Activated CD4-positive, CD25-positive, alpha-beta regulatory T cell treated with anti-CD3 and anti-CD28 coated beads, Interleukin-2, amount 50 U/mL, for 72 hours (primary cell): ENCODE results near the gene PROSER2.
A peak's percentile ranks its signal among the peaks of the same experiment; 100 is the strongest.
"Not testable (repeated sequence)": the region's sequence is repeated elsewhere in the genome, so short reads cannot be mapped to it uniquely, and the experiment has no call there.

Source experiments
- DNase-seq: peaks from one replicate; pipeline ENCODE4 v3.0.0; 2021

PROSER2 gene

DNA sequence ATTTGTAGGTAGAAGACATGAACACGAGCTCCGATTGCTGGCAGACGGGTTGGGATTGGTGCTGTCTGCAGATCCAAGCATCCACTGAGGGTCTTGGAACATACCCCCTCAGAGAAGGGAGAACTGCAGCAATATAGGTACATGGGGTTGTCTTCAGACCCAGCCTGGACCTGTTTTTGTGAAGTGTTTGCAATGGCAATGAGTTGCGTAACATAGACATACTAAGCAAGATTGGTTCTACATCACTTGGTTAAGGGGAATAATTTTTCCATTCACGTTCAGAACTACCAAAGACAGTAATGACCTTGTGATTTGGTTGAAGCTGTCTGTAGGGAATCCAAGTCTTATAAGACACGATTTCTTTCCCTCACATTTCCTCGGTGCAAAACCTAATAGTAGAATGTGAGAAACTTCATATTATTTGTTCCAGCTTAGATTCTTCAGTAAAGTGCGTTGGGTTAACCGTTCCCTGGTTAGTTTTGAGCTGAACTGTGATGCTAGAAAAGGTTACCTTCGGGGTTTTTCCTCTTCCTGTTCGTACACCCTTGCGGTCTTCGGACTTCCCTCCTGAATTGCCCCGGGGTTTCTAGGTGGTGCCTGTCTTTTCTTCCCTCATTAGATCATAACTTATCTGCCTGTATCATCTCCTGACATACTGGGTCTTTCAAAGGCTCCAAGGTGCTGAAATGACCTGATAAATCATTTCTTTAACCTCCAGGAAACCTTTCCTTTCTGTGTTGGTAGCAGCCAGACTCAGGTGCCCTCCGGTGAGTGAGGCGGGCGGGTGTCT, 14.4 kb downstream of the PROSER2 start:
- DNase-seq, result no peak

DNA sequence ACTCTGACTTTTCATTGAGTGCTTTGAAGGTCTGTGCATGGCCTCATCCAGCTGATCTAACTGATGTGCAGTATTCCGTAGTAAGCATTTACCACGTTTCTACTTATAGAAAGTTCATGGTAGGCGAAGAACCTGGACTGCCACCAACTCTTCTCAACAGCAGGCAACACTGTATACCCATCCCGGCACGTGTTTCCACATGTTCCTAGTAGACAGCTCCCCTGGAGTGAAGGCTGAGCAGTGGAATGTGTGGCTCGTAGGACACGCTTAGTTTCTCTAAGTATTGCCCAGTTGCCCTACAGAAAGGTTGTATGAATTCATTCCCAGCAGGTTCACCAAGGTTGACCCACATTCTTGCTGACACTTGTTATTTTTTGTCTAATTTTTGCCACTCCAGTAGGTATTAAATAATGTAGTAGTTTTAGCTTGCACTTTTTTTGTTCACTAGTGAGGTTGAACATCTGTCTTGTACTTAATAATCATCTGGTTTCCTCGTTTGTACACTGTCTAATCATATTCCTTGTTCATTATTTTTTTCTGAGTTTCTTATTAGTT, 15.2 kb downstream of the PROSER2 start:
- DNase-seq, result no peak

DNA sequence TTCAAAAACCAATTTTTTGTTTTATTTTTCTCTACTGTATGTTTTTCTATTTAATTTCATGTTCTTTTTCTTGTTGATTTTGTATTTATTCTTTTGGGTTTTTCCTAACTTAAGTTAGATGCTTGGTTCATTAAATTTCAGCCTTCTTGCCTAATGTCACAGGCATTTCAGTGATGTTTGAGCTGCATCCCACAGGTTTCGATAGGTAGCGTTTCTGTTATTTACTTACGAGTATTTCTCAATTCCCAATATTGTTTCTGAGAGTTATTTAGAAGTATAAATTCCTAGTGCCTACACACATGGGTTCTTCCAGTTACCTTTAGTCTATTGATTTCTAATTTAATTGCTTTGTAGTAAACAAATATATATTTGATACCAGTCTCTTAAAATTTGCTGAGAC, 18.2 kb downstream of the PROSER2 start:
- no peak for DNase-seq

DNA sequence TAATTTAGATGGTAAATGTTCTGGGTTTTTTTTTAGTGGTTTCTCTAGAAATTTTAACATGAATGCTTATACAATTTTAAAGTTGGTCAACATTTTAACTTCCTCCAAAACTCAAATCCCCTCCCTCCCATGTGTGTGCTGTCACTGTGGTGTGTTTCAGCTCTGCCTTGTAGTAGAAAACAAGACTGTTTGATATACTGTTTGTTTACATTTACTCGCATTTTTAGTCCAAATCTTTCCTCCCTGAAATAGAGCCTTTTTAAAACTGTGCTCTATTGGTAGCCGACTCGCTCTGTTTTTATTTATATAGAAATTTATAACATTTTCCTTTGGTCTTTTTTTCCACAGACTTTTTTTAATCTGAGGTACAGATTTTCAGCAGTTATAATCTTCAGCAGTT, 19.3 kb downstream of the PROSER2 start:
- DNase-seq, result no peak

DNA sequence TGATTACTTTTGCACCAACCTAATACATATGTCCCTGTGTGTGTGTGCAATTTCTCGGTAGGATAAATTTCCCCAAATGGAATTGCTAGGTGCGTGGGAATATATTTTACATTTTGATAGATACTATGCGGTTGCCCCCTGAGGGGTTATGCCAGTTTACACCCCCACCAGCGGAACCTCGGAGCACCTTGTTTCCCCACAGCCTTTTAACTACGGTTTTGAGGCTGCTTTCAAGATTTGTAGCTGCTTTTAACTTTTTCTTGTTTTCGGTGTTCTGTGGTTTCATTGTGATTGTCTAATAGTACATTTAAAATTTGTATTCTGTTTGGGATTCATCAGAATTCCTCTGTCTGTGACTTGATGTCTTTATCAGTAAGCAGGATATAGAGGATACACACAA, 22.0 kb downstream of the PROSER2 start:
- no peak for DNase-seq

DNA sequence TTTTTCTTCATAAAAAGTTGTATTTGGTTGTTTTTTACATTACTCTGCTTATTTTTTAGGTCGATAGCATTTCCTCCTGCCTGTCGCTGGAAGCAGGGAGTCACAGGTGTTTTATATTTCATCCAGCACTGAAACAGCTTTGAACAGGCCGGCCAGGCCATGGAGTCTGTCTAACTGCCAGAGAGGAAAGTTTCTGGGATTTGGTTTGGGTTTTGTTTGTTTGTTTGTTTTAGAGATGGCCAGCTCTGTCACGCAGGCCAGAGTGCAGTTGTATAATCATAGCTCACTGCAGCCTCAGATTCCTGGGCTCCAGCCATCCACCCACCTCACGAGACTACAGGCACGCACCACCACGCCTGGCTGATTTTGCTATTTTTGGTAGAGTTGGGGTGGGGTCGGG, 23.4 kb downstream of the PROSER2 start:
- no peak for DNase-seq

DNA sequence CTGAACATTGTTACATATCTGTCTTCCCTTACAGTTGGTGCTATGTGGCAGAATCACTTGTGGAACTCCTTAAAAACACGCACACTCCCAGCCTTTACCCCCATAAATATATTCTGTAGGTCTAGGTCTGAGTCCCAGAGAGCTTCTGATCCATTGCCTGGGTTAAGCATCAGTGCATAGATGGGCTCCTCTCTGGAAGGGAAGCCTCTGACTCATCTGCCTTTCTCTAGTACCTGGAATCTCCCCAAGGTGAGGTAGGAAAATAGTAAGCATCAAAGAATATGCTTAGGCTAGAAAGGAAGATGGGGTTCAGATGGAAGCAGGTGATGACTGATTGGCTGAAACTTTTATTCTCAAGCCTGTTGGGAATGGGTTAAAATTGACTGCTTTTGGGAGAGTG, 26.1 kb downstream of the PROSER2 start:
- no peak for DNase-seq

DNA sequence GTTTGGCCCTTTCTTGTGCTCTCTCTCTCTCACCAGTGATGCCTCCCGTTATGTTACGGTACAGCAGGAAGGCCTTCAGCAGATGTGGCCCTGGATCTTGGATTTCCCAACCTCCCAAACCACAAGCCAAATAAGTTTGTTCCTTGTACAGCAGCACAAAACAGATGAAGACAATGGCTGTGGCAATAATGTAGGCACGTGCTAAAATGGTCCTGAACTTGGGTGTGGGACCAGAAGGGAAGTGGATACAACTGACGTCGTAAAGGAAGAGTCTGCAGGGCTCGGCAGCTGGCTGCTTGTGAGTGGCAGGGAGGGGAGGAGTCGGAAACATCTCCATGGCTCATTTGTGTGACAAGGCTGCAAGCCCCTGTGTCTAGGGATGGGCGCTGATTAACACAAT, 26.8 kb downstream of the PROSER2 start:
- no peak for DNase-seq

DNA sequence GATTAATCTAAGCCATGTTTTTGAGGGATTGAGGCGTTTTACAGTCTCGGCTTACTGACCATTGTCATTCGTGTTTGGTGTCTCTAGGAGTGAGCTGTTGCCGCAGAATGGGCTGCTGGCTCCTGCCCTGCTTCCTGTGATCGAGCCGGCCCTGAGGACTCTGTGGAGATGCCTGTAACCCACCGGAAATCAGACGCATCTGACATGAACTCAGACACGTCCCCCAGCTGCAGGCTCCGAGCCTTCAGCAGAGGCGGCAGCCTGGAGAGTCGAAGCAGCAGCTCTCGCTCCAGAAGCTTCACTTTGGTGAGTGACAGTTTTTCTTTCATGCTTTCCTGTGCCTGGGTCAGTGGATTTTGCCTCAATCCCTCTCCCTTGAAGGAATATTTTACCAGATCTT, 28.8 kb downstream of the PROSER2 start:
- no peak for DNase-seq

DNA sequence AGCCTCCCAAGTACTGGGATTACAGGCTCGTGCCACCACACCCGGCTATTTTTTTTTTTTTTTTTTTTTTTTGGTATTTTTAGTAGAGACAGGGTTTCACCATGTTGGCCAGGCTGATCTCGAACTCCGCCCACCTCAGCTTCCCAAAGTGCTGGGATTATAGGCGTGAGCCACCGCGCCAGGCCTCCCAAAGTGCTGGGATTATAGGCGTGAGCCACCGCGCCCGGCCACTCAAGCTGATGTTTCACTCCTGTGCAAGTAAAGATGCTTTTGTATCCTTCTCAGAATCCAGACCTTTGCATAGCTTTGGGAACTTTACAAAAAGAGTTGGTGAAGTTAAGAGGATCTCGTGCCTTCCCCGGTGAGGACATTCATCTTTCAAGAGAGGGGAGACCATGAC, 29.5 kb downstream of the PROSER2 start:
- DNase-seq, result not testable (repeated sequence)

DNA sequence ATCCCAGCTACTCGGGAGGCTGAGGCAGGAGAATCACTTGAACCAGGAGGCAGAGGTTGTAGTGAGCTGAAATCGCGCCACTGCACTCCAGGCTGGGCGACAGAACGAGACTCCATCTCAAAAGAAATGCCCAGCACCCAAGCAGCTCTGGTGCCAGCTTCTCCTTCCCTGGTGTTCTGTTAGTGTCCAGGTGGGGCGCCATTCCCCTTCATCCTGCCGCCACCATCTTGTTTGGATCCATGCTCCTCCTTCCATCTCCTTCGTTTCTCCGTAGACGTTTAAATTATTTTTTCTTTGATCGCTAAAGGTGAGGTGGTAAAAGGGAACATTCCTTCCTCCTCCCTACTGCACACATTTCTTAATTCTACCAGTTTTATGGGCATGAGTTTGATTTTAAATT, 30.3 kb downstream of the PROSER2 start:
- no peak for DNase-seq

DNA sequence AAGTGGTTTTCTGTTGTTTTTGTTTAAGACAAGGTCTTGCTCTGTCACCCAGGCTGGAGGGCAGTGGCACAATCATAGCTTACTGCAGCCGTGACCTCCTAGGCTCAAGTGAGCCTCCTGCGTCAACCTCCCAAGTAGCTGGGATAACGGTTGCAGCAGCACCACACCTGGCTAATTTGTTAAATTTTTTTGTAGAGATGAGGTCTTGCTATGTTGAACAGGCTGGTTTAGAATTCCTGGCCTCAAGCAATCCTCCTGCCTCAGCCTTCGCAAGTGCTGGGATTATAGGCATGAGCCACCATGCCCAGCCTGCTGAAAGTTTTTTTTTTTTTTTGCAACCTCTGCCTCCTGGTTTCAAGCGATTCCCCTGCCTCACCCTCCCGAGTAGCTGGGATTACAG, 31.1 kb downstream of the PROSER2 start:
- no peak for DNase-seq

DNA sequence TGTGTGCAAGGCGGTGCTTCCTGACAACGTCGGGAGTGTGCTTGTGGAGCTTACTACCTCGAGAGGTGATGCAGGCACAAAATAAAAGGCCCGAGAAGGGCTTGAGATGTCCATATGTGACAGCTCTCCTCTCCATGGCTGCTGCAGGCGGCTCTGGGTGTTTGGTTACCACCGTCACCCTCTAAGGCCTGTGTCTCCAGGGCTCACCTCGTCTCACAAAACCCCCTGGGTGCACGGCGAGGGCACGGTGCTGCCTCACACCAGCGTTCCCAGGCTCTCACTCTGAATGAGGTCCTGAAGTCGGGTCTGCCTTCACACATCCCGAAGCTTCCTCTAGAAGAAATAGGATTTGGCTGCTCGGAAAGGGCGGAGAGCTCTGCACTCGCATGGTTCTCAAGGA, 32.9 kb downstream of the PROSER2 start:
- no peak for DNase-seq

DNA sequence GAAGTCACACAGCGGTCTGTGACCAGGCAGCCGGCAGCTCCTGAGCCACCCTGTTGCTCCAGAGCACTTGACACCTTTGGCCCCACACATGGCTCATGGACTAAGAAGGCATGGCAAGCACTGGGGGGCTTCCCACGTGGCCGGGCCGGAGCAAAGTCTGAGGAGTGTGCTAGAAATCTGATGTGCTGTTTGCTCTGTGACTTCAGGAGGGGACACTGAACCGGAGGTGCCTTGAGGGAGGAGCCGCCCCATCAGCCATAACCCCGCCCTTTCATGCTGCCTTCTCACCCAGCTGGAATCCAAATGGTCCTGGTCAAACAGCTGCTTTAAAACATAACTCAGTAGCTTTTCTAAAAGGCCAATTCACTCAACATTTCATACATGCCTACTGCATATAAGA, 33.5 kb downstream of the PROSER2 start:
- DNase-seq, result no peak

DNA sequence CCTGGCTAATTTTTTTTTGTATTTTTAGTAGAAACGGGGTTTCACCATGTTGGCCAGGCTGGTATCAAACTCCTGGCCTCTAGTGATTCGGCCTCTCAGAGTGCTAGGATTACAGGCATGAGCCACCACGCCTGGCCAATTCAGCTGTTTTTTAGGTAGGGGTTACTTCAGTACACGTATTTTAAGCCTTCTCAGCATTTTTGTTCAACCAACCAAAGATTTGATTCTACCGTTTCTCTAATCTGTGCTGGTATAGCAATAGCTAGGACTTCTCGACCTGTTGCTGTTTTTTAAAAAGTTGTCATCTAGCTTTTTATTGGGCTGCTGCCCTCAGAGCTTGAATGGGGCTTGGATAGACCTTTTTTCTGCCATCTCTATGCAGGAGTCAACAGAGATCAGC, 34.9 kb downstream of the PROSER2 start:
- no peak for DNase-seq

DNA sequence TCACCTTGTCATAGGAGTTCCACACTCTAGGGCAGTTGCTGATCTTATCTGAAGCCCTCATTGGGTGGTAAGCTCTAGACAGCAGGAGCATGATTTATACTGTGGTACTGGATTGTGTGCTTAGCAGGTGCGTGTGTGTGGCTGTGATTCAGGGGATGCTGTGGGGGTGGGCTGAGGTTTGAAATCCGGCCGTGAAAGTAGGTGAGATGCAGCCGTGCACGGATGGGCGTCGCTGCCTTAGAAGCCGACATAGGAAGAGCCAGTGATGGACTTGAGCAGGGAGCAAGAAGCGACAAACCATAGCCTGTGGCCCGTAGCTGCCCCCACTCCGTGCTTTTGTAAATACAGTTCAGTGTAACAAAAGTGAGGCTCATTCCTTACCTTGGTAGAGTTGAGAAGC, 38.2 kb downstream of the PROSER2 start:
- no peak for DNase-seq

DNA sequence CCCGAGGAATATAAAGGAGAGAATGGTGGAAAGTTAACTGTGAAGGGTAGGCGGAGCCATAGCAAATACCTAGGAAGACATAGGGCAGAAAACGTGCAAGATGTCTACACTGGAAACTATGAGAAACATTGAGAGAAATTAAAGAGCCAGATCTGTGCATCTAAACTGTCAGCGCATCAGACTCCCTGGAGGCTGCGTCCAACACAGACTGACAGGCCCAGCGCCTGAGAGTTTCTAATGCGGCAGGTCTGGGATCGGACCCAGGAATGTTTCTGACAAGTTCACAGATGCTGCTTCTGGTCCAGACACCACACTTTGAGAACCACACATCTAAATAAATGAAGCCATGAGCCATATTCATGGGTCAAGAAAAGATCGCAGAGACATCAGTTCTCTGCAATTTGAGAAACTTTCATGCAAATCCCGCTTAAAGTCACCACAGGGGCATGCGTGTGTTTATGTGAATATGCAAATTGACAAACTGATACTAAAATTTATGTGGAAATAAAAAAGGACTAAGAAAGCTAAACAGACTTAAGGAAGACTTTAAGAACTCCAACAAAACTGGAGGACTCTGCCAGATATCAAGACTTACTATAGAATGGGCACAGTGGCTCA, 38.8 kb downstream of the PROSER2 start:
- no peak for DNase-seq

DNA sequence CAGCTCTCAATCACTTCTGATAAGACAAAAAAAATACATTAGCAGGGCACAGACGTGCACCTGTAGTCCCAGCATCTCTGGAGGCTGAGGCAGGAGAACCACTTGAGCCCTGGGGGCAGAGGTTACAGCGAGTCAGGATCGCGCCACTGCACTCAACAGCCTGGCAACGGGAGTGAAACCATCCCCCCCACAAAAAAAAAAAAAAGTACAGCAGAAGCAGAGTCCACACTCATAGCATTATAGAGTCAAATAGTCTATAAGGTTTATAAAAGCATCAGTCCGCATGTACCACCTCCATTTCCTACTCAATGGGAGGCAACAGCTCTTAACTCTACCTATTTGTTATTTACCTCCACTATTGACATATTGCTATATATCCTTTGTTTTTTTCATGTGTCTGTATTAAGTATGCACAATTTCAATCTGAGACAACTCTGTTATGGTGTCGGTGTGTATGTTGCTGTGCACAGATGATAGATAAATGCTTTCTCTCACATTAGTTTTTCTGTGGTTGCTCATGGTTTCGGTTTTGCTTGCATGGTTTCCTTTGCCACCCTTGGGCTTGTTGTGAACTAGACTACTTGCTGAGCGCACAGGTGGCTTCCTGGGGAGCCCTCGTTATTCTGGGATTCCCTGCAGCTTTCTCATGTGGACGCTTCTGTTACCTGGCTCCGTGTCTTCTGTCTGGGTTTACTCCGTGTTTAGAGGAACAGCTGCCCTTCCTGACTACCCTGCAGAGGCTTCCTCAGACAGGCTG, 40.4 kb downstream of the PROSER2 start:
- peak; percentile 46 for DNase-seq

DNA sequence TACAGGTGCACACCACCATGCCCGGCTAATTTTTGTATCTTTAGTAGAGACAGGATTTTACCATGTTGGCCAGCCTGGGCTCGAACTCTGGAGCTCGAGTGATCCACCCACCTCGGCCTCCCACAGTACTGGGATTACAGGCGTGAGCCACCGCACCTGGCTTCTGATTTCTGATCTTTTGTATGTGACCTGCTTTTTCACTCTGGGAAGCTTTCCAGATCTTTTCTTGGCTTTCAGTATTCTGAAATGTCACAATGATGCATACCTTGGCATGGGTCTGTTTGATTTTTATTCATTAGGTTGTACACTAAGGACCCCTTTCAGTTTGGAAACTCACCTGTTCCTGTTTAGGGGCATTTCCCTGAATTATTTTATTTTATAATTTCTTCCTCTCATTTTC, 41.6 kb downstream of the PROSER2 start:
- no peak for DNase-seq

DNA sequence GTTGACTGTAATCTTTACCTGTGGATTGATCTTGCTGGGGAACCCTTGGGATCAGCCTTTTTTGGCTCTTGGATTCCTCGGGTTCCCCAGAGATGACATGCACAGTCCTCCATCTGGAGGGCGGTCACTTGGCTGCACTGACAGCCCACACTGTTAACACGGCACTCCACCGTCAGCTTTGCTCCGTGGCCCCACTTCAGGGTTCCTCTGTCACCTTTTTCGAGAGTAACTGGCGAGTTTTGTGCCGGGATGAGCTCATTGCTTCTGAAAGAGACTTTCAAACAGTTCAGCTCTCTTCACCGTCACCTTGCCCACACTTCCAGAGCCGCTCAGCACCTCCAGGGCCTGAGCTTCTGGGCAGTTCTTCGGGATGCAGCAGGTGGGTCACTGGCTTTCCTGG, 42.4 kb downstream of the PROSER2 start:
- DNase-seq, result no peak

DNA sequence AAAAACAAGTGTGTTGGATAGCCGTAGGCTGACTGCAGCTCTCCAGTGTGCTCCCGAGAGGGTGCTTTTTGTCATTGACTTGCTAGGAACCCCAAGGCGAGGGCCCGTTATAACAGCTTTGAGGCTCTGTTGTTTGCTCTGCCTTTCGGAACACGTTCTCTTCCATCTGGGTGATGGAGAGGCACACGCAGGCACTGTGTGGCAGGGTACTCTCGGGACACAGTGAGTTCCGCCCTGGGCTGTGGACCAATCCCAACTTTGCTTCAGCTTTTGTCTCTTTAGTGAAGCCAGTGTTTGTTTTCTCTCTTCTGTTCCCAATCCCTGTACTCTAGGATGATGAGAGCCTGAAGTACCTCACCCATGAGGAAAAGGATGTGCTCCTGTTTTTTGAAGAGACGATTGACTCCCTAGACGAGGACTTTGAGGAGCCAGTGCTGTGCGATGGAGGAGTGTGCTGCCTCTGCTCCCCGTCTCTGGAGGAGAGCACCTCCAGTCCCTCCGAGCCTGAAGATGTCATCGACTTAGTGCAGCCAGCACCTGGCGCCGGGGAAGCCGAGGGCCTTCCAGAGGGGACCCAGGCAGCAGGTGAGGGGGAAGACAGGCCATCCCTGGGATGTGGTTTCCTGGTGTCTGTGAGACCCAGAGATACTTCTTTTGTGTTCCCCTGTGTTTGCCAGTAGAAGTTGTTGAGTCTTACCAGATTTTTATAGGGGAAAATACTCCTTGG, 43.2 kb downstream of the PROSER2 start:
- no peak for DNase-seq

DNA sequence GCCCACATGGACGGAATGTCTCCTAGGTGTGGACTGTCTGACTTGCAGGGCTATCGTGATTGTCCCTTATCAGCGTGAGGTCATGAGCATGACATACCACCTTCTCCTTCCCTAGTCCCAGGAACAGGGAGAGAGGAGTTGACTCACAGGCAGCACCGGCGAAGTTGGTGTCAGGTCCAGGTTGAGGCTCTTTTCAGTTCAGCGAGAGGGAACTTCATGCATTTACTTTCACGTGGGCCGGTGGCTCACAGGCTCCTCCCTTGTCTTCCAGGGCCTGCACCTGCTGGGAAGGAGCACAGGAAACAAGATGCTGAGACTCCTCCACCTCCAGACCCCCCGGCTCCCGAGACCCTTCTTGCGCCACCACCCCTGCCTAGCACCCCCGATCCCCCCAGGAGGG, 46.1 kb downstream of the PROSER2 start:
- no peak for DNase-seq
